GM18498 (cell line): ENCODE data around the gene CTIF.

Source experiments
- ATAC-seq: cut with Tn5 transposase; IDR thresholded peaks from one replicate; pipeline ENCODE4 v1.9.1; 2021; ENCODE audit warnings: mild to moderate bottlenecking, moderate library complexity; ENCODE audit not compliant: unreplicated experiment

Gene CTIF

GRCh38 chr18:48839819-48840490 is 301.1 kb downstream of the CTIF start:
- ATAC-seq = no peak

DNA sequence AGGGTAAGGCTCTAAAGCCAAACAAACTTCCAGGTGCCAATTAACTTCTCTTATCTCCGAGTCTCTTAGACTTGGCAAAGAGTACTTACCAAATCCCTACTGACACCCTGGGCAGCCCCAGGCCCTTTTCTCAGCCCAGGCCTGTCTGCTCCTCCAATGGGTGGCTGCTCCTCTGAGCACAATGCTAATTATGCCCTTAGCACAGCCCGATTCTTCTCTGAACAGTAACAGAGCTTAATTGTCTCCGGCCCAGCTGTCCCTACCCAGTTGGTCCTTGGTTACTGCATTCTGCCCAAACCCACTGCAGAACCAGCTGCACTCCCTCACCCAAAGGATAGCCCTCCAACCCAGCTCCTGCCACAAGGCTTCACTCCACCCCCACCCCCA is 301.7 kb downstream of the CTIF start:
- ATAC-seq = no peak

GRCh38 chr18:48841381-48842258 is 302.8 kb downstream of the CTIF start:
- ATAC-seq = no peak

DNA sequence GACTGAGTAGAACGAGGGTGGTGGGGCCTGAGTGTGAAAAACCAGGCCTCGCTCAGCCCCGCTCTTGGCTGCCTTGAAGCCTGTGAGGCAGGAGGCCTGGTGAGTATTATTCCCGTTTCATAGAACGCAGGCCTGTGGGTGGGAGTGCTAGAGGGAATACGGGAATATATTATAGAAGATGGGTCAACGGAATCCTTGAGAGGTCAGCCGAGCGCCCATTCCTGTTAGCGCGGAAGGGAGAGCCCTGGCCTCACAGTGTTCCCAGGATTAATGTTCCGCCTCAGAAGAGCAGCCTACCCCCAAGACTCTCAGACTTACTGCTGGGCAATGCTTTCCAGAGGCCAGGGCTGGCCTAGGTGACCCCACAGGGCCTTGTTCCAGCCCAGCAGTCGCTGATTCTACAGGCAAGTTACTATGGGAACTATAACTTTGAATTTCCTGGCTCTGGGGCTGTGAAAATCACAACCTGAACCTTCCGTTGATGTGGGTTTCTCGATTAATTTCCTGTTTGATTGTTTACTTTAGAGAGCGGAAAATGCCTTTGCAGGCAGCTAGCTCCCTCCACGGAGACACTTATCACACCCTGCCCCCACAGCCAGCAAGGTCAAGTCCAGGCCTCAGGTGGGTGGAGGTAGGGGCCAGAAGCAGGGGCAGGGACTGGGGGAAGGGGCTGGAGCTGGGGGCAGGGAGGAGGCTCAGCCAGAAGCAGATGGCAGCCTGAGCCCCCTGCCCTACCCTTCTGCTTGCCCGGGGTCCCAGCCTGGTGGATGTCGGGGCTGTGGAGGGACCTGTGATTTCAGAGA is 303.6 kb downstream of the CTIF start:
- no peak for ATAC-seq

GRCh38 chr18:48843162-48843561 is 304.3 kb downstream of the CTIF start:
- ATAC-seq = no peak

DNA sequence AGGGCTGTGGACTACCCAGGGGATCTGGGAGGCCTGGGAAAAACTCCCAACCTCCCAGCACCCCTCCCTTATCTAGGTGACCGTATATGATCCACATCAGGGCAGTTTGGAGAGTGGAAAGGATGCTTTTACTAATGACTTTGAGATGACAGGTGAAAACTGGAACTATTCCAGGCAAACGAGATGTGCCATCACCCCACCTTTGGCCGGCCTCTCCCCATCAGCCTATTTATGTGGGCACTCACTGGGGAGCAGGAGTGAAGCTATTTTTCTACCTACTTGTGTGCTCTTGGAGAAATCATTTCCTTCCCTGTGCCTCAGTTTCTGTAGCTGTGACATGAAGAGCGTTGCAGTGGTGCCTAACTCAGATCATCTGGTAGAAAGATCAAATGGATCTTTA is 304.8 kb downstream of the CTIF start:
- no peak for ATAC-seq

DNA sequence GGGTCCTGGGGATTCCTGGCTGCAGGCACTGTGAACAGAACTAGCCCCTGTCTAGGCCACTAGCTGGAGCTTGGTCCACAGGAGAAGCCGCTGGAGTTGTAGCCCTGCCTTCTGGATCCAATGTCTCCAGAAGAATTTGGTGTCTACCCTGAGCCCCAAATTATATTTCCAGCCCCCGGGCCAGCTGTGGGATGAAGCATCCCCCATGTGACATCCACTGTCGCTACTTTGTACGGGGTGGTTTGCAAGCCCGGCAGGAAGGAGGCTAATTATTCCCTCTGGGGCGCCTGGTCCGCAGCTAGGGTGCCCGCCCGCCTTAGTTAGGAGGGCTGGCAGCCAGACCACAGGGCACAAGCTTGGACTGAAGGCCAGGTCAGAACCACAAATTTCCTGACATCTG is 305.4 kb downstream of the CTIF start:
- ATAC-seq = no peak

- ATAC-seq = no peak
Observed at GRCh38 chr18:48845174-48845573, 306.3 kb downstream of the CTIF start.

- no peak for ATAC-seq
Observed at GRCh38 chr18:48846423-48846932, 307.6 kb downstream of the CTIF start.

DNA sequence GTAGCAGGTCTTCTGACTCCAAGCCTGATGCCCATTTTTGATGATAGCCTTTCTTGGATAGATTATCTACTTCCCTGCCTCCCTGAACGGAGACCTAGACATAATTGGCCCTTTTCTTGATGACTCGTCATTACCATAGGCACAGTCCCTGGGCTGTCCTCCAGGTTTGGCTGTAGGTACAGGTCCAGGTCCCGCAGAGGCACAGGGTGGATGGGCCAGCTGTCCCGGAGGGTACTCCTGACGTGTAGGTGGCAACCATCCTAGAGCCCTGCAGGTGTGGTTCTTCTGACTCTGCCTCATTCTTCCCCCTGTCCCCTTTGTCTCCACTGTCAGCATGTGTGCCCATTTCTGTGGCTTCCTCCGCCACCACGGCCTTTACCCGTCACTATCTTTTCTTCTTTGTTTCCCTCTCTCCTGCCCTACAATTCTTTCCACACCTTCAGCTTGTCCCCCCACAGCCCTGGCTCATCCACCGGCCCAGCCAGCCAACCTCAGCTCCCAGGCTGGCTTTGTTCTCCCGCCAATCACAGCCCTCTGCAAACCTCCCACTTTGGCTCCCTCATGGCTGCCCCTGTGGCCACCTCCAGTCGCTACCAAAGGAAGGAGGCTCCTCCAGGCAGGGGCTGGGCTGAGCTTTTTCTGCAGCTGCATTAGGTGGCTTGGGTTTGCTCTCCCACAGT is 309.1 kb downstream of the CTIF start:
- ATAC-seq = no peak

DNA sequence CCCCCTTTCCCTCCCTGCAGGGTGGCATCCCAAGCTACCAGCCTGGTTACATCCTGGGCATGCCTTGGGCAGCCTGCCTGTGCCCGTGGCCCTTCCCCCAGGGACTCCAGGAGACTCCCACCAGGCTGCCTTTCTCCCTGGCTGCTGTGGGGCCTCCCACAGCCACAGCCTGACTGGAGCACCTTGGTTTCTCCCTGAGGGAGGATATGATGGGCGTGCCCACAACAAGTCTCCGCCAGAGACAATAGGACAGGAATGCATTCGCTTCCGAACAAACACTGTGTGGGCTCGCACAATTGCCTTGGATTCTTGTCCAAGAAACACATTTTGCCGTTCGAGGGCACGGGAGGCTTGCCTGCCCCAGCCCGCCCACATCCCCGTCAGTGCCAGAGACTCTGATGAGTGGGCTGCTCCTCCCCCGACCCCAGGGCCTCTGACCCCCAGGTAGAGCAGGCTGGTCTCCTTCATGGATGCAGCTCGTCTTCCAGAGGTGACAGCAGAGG is 309.9 kb downstream of the CTIF start:
- ATAC-seq = no peak

- ATAC-seq = no peak
Observed at GRCh38 chr18:48850822-48851598, 312.2 kb downstream of the CTIF start.

DNA sequence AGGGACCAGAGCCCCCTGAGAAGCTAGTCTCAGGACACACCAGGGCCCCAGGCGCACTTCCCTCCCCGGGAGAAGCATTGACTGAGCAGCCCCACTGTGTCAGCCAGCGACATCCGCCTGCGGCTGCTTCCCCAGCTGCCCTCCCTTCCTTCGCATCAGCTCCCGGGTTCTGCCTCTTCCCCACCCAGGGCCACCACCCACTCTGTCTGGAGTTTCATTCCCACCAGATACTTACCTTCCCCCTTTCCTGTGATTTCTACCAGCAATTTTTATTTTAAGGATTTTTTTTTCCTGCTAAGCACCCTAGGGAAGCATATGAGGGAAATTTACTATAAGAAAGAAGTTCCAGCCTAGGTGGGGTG is 312.7 kb downstream of the CTIF start:
- ATAC-seq = no peak

- ATAC-seq = no peak
Observed at GRCh38 chr18:48852292-48852691, 313.5 kb downstream of the CTIF start.

- ATAC-seq = no peak
Observed at GRCh38 chr18:48852794-48853193, 314.0 kb downstream of the CTIF start.

DNA sequence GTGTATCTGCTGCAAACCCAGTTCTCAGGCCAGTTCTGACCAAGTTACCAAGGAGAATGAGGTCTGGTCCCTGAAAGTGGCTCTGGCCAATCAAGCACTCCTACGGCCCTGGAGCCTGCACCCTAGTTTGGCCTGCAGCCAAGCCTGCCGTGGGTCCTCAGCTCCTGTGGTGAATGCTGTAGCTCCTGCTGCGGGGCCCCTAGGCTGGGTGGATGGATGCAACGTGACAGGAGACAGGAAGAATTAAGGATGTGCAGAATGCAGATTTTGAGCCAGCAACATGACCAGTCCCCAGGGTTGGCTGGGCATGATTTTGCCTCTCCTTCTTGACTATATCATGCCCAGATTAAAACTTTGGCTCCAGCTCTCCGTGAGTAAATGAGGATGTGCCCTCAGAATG is 314.8 kb downstream of the CTIF start:
- no peak for ATAC-seq

GRCh38 chr18:48854780-48855179 is 315.9 kb downstream of the CTIF start:
- ATAC-seq = no peak

DNA sequence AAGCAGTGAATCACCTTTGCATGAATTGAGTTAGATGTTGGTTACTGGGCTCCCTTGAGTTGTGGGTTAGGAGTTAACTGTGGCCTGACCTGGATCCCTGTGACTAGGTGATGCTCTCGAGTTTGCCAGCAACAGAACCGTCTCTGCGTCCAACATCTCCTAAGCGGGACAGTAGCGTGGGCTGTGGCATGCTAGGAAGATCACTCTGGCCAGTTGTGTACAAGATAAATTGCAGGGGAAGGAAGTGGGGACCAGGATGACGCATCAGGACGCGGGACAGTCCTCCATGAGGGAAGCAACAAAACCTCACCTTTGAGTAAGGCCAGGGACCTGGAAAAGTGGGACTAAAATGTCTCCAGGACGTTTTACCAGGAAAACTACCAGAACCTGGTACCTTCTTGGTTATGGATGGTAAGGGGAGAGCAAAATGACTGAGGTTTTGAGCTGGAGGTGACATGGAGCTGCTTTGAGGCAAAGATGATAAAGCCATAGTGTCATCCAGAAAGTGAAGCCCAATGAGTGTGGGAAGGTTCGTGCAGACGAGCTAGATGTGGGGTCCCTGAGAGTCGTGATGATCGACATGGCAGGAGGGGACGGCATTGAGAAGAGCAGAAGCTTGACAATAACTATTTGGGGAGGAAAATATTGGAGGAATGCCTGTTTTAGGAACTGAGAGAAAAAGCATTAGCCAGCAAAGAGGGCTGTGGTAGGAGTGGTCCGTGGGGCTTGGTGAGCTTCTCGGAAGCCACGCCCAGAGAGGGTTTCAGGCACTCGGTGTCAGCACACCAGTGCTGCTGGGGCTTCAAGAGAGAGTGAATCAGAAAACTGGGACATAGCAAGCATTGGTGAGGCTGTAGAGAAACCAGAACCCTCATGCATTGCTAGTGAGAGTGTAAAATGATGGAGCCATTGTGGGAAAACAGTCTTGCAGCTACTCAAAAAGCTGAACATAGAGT is 316.9 kb downstream of the CTIF start:
- ATAC-seq = no peak
